H9 (cell line): ENCODE measurements around the gene LRRFIP1. TPM values are rescaled to one million over a fixed set of nuclear protein-coding genes. Genes with fewer than 3 reads are reported as not detected.

Source experiments
- DNase-seq: peaks from one replicate; pipeline ENCODE4 v3.0.0-alpha.2; 2017
- H2AFZ ChIP-seq: one replicate; pipeline ENCODE4 v1.6.1; 2013; ENCODE audit warnings: mild to moderate bottlenecking, low read length, control low read depth, moderate library complexity
- H2AK5ac ChIP-seq: 2 replicates; pipeline ENCODE4 v1.6.1; 2013; ENCODE audit warnings: low read length, control low read depth, mixed read lengths; ENCODE audit not compliant: insufficient read length
- H2BK120ac ChIP-seq: one replicate; pipeline ENCODE4 v1.6.1; 2013; ENCODE audit warnings: low read depth, mild to moderate bottlenecking, low read length, control low read depth, inconsistent platforms; ENCODE audit not compliant: poor library complexity, severe bottlenecking
- H2BK12ac ChIP-seq: 2 replicates; pipeline ENCODE4 v1.6.1; 2013; ENCODE audit warnings: low read length, control low read depth, mixed read lengths, low read depth; ENCODE audit not compliant: insufficient read length
- H2BK15ac ChIP-seq: 2 replicates; pipeline ENCODE4 v1.6.1; 2013; ENCODE audit warnings: low read depth, low read length, control low read depth
- H2BK20ac ChIP-seq: one replicate; pipeline ENCODE4 v1.6.1; 2013; ENCODE audit warnings: low read depth, mild to moderate bottlenecking, low read length, control low read depth, inconsistent platforms; ENCODE audit not compliant: poor library complexity, severe bottlenecking
- H2BK5ac ChIP-seq: 2 replicates; pipeline ENCODE4 v1.6.1; 2013; ENCODE audit warnings: low read length, control low read depth, mixed read lengths; ENCODE audit not compliant: insufficient read length
- H3K14ac ChIP-seq: 2 replicates; pipeline ENCODE4 v1.6.1; 2013; ENCODE audit warnings: low read length, control low read depth; ENCODE audit not compliant: insufficient read depth
- H3K18ac ChIP-seq: 2 replicates; pipeline ENCODE4 v1.6.1; 2013; ENCODE audit warnings: low read depth, mild to moderate bottlenecking, mixed read lengths, low read length, control low read depth; ENCODE audit not compliant: insufficient read length
- H3K23ac ChIP-seq: 2 replicates; pipeline ENCODE4 v1.6.1; 2013; ENCODE audit warnings: low read length, control low read depth, mixed read lengths, low read depth; ENCODE audit not compliant: insufficient read length
- H3K23me2 ChIP-seq: 2 replicates; pipeline ENCODE4 v1.6.1; 2013; ENCODE audit warnings: low read depth, mild to moderate bottlenecking, mixed read lengths, low read length, control low read depth; ENCODE audit not compliant: insufficient read length, poor library complexity, severe bottlenecking
- H3K27ac ChIP-seq: 2 replicates; pipeline ENCODE4 v1.5.1; 2013; ENCODE audit warnings: low read length, control low read depth, mixed read lengths, low read depth; ENCODE audit not compliant: insufficient read length
- H3K27me3 ChIP-seq: 2 replicates; pipeline ENCODE4 v1.6.1; 2013; ENCODE audit warnings: low read length, control low read depth, inconsistent platforms; ENCODE audit not compliant: insufficient read depth
- H3K4ac ChIP-seq: 2 replicates; pipeline ENCODE4 v1.6.1; 2013; ENCODE audit warnings: low read depth, mild to moderate bottlenecking, control low read depth, inconsistent platforms, low read length, moderate library complexity
- H3K4me1 ChIP-seq: 2 replicates; pipeline ENCODE4 v1.6.1; 2013; ENCODE audit warnings: low read length, control low read depth, inconsistent platforms; ENCODE audit not compliant: insufficient read depth
- H3K4me2 ChIP-seq: 2 replicates; pipeline ENCODE4 v1.6.1; 2013; ENCODE audit warnings: low read length, control low read depth, mixed read lengths; ENCODE audit not compliant: insufficient read length, insufficient read depth
- H3K56ac ChIP-seq: 2 replicates; pipeline ENCODE4 v1.6.1; 2013; ENCODE audit warnings: low read depth, mild to moderate bottlenecking, mixed read lengths, low read length, control low read depth; ENCODE audit not compliant: insufficient read length
- H3K79me1 ChIP-seq: 2 replicates; pipeline ENCODE4 v1.6.1; 2013; ENCODE audit warnings: low read depth, mild to moderate bottlenecking, moderate library complexity, low read length, control low read depth, inconsistent platforms; ENCODE audit not compliant: insufficient read depth, poor library complexity, severe bottlenecking
- H3K79me2 ChIP-seq: 2 replicates; pipeline ENCODE4 v1.6.1; 2013; ENCODE audit warnings: low read length, control low read depth, inconsistent platforms; ENCODE audit not compliant: insufficient read depth
- H3K9ac ChIP-seq: 2 replicates; pipeline ENCODE4 v1.6.1; 2013; ENCODE audit warnings: low read length, control low read depth, mixed read lengths; ENCODE audit not compliant: insufficient read length; ENCODE audit errors: extremely low read depth
- H3K9me3 ChIP-seq: one replicate; pipeline ENCODE4 v1.6.1; 2013; ENCODE audit warnings: low read depth, low read length, inconsistent platforms; ENCODE audit not compliant: control insufficient read depth
- H3T11ph ChIP-seq: one replicate; pipeline ENCODE4 v1.6.1; 2013; ENCODE audit warnings: mild to moderate bottlenecking, low read length, control low read depth, inconsistent platforms
- H4K20me1 ChIP-seq: one replicate; pipeline ENCODE4 v1.6.1; 2013; ENCODE audit not compliant: control insufficient read depth, insufficient read length, insufficient read depth
- H4K5ac ChIP-seq: 2 replicates; pipeline ENCODE4 v1.6.1; 2013; ENCODE audit warnings: low read depth, mild to moderate bottlenecking, mixed read lengths, low read length, control low read depth; ENCODE audit not compliant: insufficient read length
- H4K8ac ChIP-seq: replicated peaks from 2 replicates; pipeline ENCODE4 v1.6.1; 2013; ENCODE audit warnings: low read length, control low read depth, mixed read lengths, low read depth; ENCODE audit not compliant: insufficient read length
- H4K91ac ChIP-seq: 2 replicates; pipeline ENCODE4 v1.6.1; 2013; ENCODE audit warnings: low read depth, mild to moderate bottlenecking, moderate library complexity, mixed read lengths, low read length, control low read depth; ENCODE audit not compliant: insufficient read length
- H3K27ac Mint-ChIP-seq, 3 experiments: 2 replicates in 2 of 3; 3 replicates in 1 of 3; pipeline ENCODE4 v1.8.0; 2020 to 2021; ENCODE audit warnings: mixed read lengths in 3 of 3, mild to moderate bottlenecking in 1 of 3, moderate library complexity in 1 of 3
- H3K27me3 Mint-ChIP-seq: 2 replicates; pipeline ENCODE4 v1.8.0; 2021; ENCODE audit warnings: low read depth, mild to moderate bottlenecking, moderate library complexity, mixed read lengths
- H3K36me3 Mint-ChIP-seq, 3 experiments: 2 replicates in 2 of 3; 3 replicates in 1 of 3; pipeline ENCODE4 v1.8.0; 2020 to 2021; ENCODE audit warnings: low read depth in 3 of 3, mixed read lengths in 3 of 3; ENCODE audit not compliant: insufficient read depth in 1 of 3
- H3K4me1 Mint-ChIP-seq, 2 experiments: 2 replicates each; pipeline ENCODE4 v1.8.0; 2020; ENCODE audit warnings: mixed read lengths in 2 of 2
- H3K4me3 Mint-ChIP-seq, 2 experiments: 2 replicates in 1 of 2; 3 replicates in 1 of 2; pipeline ENCODE4 v1.8.0; 2020 to 2021; ENCODE audit warnings: mild to moderate bottlenecking in 2 of 2, mixed read lengths in 2 of 2, moderate library complexity in 1 of 2
- H3K9me3 Mint-ChIP-seq, 2 experiments: 2 replicates in 1 of 2; 3 replicates in 1 of 2; pipeline ENCODE4 v1.8.0; 2020; ENCODE audit warnings: mild to moderate bottlenecking in 2 of 2, mixed read lengths in 2 of 2, moderate library complexity in 1 of 2
- CTCF ChIP-seq: fragments of 200-600 bp; sonication (generic); conservative IDR thresholded peaks from 3 replicates; pipeline ENCODE4 v1.8.0; 2021; ENCODE audit warnings: antibody characterized with exemption, mild to moderate bottlenecking
- WGBS: extraction: QIAGEN DNeasy Blood & Tissue Kit; methylation state at CpG from one replicate; pipeline ENCODE4 v1.1.7; 2013; ENCODE audit warnings: missing lambda C conversion rate, low lambda C conversion rate, mixed read lengths; ENCODE audit not compliant: insufficient read length; ENCODE audit errors: extremely low coverage; 5-methylcytosine and 5-hydroxymethylcytosine counted together
- total RNA-seq: library from RNA; stranded (reverse); gene quantifications from 2 replicates; pipeline ENCODE4 v1.2.1, GENCODE V29; 2021

Gene LRRFIP1
- total RNA-seq, 1 experiment from 2014 or later: 38.5 TPM

DNA sequence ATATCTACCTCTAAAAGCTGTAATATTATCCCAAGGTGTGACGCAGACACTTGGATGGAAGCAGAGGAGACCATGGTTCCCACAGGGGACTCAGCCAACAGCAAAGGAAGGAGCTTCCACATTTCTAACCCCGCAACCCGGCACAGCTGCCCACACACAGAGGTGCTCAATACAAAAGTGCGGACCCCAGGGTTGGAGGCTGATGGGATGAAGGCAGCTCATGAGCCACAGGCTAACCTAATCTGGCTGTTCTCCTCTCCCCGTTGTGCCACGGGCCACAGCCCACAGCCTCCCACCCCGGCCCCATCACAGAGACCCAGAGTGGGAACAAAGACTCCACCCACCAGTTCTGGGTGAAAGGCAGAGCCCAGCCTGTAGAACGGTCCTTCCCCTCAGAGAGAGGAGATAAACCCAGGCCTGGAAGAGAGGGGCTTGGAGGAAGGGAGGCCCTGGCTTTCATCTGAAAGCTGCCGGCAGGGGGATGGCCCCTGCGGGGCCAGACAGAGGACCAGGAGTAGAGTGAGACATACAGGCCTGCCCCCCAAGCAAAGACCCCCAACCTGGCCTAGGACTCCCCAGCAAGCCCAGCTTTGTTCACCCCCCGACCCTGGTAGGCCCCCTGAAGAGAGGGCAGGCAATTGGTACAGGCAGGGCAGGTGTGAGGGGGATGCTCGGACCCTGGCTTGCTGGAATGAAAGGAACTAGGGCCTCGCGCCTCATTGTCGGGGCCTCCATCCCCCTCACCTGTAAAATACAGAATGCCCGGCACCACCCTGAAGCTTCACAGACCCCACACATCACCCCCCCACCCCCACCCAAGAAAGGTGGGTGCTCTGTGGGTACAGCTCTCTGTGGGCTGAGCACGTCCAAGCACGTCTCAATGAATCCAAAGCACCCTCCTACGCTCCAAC, 43.7 kb upstream of the LRRFIP1 start:
- Histone ChIP-seq H4K20me1 (no peaks in the 10 kb centered on the region), H4K8ac (no peak overlapping the region), H3K56ac (no peak overlapping the region), H4K91ac (no peak overlapping the region), H3K4ac (no peak overlapping the region), H2BK12ac (no peak overlapping the region), H3K4me1 (peaks cover 9% of the 10 kb centered on the region; the same call in 1 of the 2 replicates), H2BK15ac (no peak overlapping the region), H2BK120ac (no peak overlapping the region), H3K79me2 (peaks cover 23% of the 10 kb centered on the region; the same call in 1 of the 2 replicates), H3K18ac (no peak overlapping the region), H3K14ac (no peak overlapping the region), H3K79me1 (peaks cover 5% of the 10 kb centered on the region), H3T11ph (no peak overlapping the region), H2AFZ (no peak overlapping the region), H3K4me2 (no peak overlapping the region), H3K23me2 (peaks cover 4% of the 10 kb centered on the region), H3K23ac (no peak overlapping the region), H2BK5ac (no peak overlapping the region), H3K27ac (no peak overlapping the region), H3K9ac (no peak overlapping the region), H2AK5ac (no peak overlapping the region), H4K5ac (no peak overlapping the region), H2BK20ac (no peak overlapping the region), H3K27me3 (no peaks in the 10 kb centered on the region), H3K9me3 (no peaks in the 10 kb centered on the region)
- no peak for DNase-seq
- no peak overlapping the region for H3K27ac Mint-ChIP-seq
- no peak for TF ChIP-seq CTCF
- peaks cover 46 to 60% of the 10 kb centered on the region in 2 experiments for H3K4me1 Mint-ChIP-seq
- WGBS: no CpG with 5 or more reads among the region's 19 CpGs
- H3K36me3 Mint-ChIP-seq: peaks cover 4 to 20% (median 11%) of the 10 kb centered on the region in 3 experiments
- no peak overlapping the region for H3K4me3 Mint-ChIP-seq
- H3K27me3 Mint-ChIP-seq: no peaks in the 10 kb centered on the region
- 0 out of 5 replicates have a peak, but pooled peaks cover 0 to 4% of the 10 kb centered on the region in 2 experiments for H3K9me3 Mint-ChIP-seq
